ENCODE results near the gene SMC6. TPM values are rescaled to one million over a fixed set of nuclear protein-coding genes. Genes with fewer than 3 reads are reported as not detected.

Gene SMC6
- total RNA-seq, 2 donors from 2014 or later, result 8.8 to 36.1 TPM

GRCh38 chr2:17763641-17764333 lies 10.2 kb upstream of the SMC6 start:
- intact Hi-C loops (cut with DNase I), result no loop called here
- Histone ChIP-seq H3K27ac (no peak overlapping the region), H3K9me3 (no peaks in the 10 kb centered on the region), H3K4me1 (replicated peaks) (no peaks in the 10 kb centered on the region), H3K36me3 (no peaks in the 10 kb centered on the region), H3K4me3 (no peak overlapping the region), H3K27me3 (replicated peaks; ENCODE audit: insufficient read depth) (no peaks in the 10 kb centered on the region)
- DNase-seq (ENCODE audit: low spot score), result no peak
- WGBS, result 97% methylated on average over 10 of the region's 10 CpGs
- TF ChIP-seq POLR2AphosphoS5 (IDR thresholded peaks at IDR 0.05), result no peak
- no peak for TF ChIP-seq POLR2A (IDR thresholded peaks at IDR 0.05)
- TF ChIP-seq, protein P1, sequence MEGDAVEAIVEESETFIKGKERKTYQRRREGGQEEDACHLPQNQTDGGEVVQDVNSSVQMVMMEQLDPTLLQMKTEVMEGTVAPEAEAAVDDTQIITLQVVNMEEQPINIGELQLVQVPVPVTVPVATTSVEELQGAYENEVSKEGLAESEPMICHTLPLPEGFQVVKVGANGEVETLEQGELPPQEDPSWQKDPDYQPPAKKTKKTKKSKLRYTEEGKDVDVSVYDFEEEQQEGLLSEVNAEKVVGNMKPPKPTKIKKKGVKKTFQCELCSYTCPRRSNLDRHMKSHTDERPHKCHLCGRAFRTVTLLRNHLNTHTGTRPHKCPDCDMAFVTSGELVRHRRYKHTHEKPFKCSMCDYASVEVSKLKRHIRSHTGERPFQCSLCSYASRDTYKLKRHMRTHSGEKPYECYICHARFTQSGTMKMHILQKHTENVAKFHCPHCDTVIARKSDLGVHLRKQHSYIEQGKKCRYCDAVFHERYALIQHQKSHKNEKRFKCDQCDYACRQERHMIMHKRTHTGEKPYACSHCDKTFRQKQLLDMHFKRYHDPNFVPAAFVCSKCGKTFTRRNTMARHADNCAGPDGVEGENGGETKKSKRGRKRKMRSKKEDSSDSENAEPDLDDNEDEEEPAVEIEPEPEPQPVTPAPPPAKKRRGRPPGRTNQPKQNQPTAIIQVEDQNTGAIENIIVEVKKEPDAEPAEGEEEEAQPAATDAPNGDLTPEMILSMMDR (IDR thresholded peaks at IDR 0.05), result no peak

GRCh38 chr2:17762451-17762850 lies 8.8 kb upstream of the SMC6 start:
- DNase-seq (ENCODE audit: low spot score), result no peak
- intact Hi-C loops (cut with DNase I), result no loop called here
- Histone ChIP-seq H3K27ac (no peak overlapping the region), H3K4me3 (no peak overlapping the region), H3K27me3 (replicated peaks; ENCODE audit: insufficient read depth) (no peaks in the 10 kb centered on the region), H3K36me3 (no peaks in the 10 kb centered on the region), H3K4me1 (replicated peaks) (no peaks in the 10 kb centered on the region), H3K9me3 (no peaks in the 10 kb centered on the region)
- TF ChIP-seq POLR2A (IDR thresholded peaks at IDR 0.05), result no peak
- no peak for TF ChIP-seq POLR2AphosphoS5 (IDR thresholded peaks at IDR 0.05)
- TF ChIP-seq, protein P1 (IDR thresholded peaks at IDR 0.05), result no peak
- WGBS, result 95% methylated on average over 1 of the region's 1 CpG

DNA sequence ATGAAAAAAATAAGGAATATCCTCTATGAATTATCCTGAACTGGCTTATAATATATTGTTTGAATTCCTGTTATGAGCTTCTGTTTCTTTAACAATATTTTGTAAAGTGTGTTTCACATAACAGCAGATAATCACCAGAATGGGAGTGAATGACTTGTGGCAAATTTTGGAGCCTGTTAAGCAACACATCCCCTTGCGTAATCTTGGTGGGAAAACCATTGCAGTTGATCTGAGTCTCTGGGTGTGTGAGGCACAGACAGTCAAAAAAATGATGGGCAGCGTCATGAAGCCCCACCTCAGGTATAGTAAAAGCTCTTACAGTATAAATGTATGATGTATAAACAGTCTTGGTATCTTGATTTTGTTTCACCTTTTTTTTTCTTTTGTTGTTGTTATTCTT lies 6.2 kb upstream of the SMC6 start:
- WGBS, result 90% methylated on average over 2 of the region's 2 CpGs

GRCh38 chr2:17758118-17758517 lies 4.5 kb upstream of the SMC6 start:
- intact Hi-C loops (cut with DNase I), result loop anchor here (10.0 kb wide), 1 partner anchor 1093 kb away; the partner anchor contains the start of gene CYRIA
- 87% methylated on average over 3 of the region's 3 CpGs for WGBS
- DNase-seq (ENCODE audit: low spot score), result no peak

More for the DNA sequence above, 6.2 kb upstream of the SMC6 start:
- H3K36me3 ChIP-seq, result no peaks in the 10 kb centered on the region
- H3K9me3 ChIP-seq, result no peaks in the 10 kb centered on the region
- H3K27me3 ChIP-seq (replicated peaks; ENCODE audit: insufficient read depth), result no peaks in the 10 kb centered on the region
- no peak overlapping the region for H3K4me3 ChIP-seq
- intact Hi-C loops (cut with DNase I), result loop anchor here (10.0 kb wide), 1 partner anchor 1095 kb away; the partner anchor contains the start of gene CYRIA
- H3K27ac ChIP-seq, result no peak overlapping the region
- no peaks in the 10 kb centered on the region for H3K4me1 ChIP-seq (replicated peaks)
- TF ChIP-seq, protein P1 (IDR thresholded peaks at IDR 0.05), result no peak
- TF ChIP-seq POLR2AphosphoS5 (IDR thresholded peaks at IDR 0.05) (no peak), POLR2A (IDR thresholded peaks at IDR 0.05) (no peak)
- no peak for DNase-seq (ENCODE audit: low spot score)

More at GRCh38 chr2:17758118-17758517, 4.5 kb upstream of the SMC6 start:
- Histone ChIP-seq H3K27ac (no peak overlapping the region), H3K27me3 (replicated peaks; ENCODE audit: insufficient read depth) (no peaks in the 10 kb centered on the region), H3K9me3 (no peaks in the 10 kb centered on the region), H3K4me1 (replicated peaks) (no peaks in the 10 kb centered on the region), H3K4me3 (no peak overlapping the region), H3K36me3 (no peaks in the 10 kb centered on the region)
- TF ChIP-seq POLR2AphosphoS5 (IDR thresholded peaks at IDR 0.05) (no peak), POLR2A (IDR thresholded peaks at IDR 0.05) (no peak)
- TF ChIP-seq, protein P1 (IDR thresholded peaks at IDR 0.05), result no peak

All from prostate gland (tissue), 2 donors.